Activated B cell treated with CpG ODN at 0.5 μM for 24 hours (primary cell): Measurements from ENCODE around the gene ATAD3A. TPM values are rescaled to one million over a fixed set of nuclear protein-coding genes. Genes with fewer than 3 reads are reported as not detected.
A peak's percentile ranks its signal among the peaks of the same experiment; 100 is the strongest.
"Not testable (repeated sequence)": the region's sequence is repeated elsewhere in the genome, so short reads cannot be mapped to it uniquely, and the experiment has no call there.

Experiments
- ATAC-seq: fragments of 200-7000 bp; cut with Tn5 transposase; one replicate; pipeline ENCODE4 v1.10.0; 2021; ENCODE audit warnings: low read depth, mild to moderate bottlenecking, moderate library complexity
- CTCF ChIA-PET: fragments of 350-600 bp; sonication (Branson Sonifier 250); formaldehyde crosslinking; loops from one replicate; lab custom pipeline; 2021; ENCODE audit warnings: antibody characterized with exemption; lab: Charles Lee
- POLR2A ChIA-PET: fragments of 350-600 bp; sonication (Branson Sonifier 250); formaldehyde crosslinking; loops from one replicate; lab custom pipeline; 2021; ENCODE audit warnings: antibody characterized with exemption; lab: Charles Lee
- DNase-seq: peaks from one replicate; pipeline ENCODE4 v3.0.0; 2022
- H3K27ac Mint-ChIP-seq: one replicate; pipeline ENCODE4 v1.8.0; 2020; ENCODE audit warnings: mixed read lengths
- H3K27me3 Mint-ChIP-seq: one replicate; pipeline ENCODE4 v1.8.0; 2021; ENCODE audit warnings: mixed read lengths
- H3K36me3 Mint-ChIP-seq: one replicate; pipeline ENCODE4 v1.8.0; 2021; ENCODE audit warnings: low read depth, mixed read lengths
- H3K4me1 Mint-ChIP-seq: one replicate; pipeline ENCODE4 v1.8.0; 2021; ENCODE audit warnings: mixed read lengths
- H3K4me3 Mint-ChIP-seq: one replicate; pipeline ENCODE4 v1.8.0; 2020; ENCODE audit warnings: mild to moderate bottlenecking, mixed read lengths
- H3K9me3 Mint-ChIP-seq: one replicate; pipeline ENCODE4 v1.8.0; 2020; ENCODE audit warnings: mixed read lengths
- CTCF ChIP-seq: fragments of 200-600 bp; IDR thresholded peaks from one replicate; pipeline ENCODE4 v1.8.0; 2022; ENCODE audit warnings: antibody characterized with exemption, mild to moderate bottlenecking
- intact Hi-C: fragments of 100-400 bp; cut with micrococcal nuclease; formaldehyde crosslinking; loops from one replicate; pipeline ENCODE4 v1.15.1; 2024
- total RNA-seq: library from RNA; stranded (reverse); gene quantifications from 2 replicates; pipeline ENCODE4 v1.2.3, GENCODE V29; 2022

Gene ATAD3A
- total RNA-seq, 1 donor from 2014 or later, result 32.4 TPM

GRCh38 chr1:1489861-1490260 is 22.1 kb upstream of the ATAD3A start:
- no peak for TF ChIP-seq CTCF
- ATAC-seq, result no peak

GRCh38 chr1:1490633-1491230 is 21.2 kb upstream of the ATAD3A start:
- TF ChIP-seq CTCF, result no peak
- Mint-ChIP-seq H3K9me3 (peaks cover 8% of the 10 kb centered on the region), H3K27ac (no peak overlapping the region), H3K4me3 (no peak overlapping the region), H3K27me3 (no peaks in the 10 kb centered on the region), H3K4me1 (no peaks in the 10 kb centered on the region), H3K36me3 (peaks cover 72% of the 10 kb centered on the region)
- DNase-seq (no peak), ATAC-seq (no peak)
- intact Hi-C loops, result no loop called here
- ChIA-PET CTCF (no interaction called here), POLR2A (no interaction called here)

More at GRCh38 chr1:1489861-1490260, 22.1 kb upstream of the ATAD3A start:
- Mint-ChIP-seq H3K9me3 (peaks cover 8% of the 10 kb centered on the region), H3K27me3 (no peaks in the 10 kb centered on the region), H3K36me3 (peaks cover 68% of the 10 kb centered on the region), H3K27ac (no peak overlapping the region), H3K4me3 (no peak overlapping the region), H3K4me1 (no peaks in the 10 kb centered on the region)
- ChIA-PET CTCF (no interaction called here), POLR2A (no interaction called here)
- DNase-seq, result no peak
- intact Hi-C loops, result no loop called here

GRCh38 chr1:1491601-1492000 is 20.4 kb upstream of the ATAD3A start:
- Mint-ChIP-seq H3K9me3 (peaks cover 8% of the 10 kb centered on the region), H3K27me3 (no peaks in the 10 kb centered on the region), H3K36me3 (peaks cover 71% of the 10 kb centered on the region), H3K4me1 (no peaks in the 10 kb centered on the region), H3K27ac (no peak overlapping the region), H3K4me3 (no peak overlapping the region)
- POLR2A ChIA-PET, result no interaction called here
- no peak for ATAC-seq
- no peak for TF ChIP-seq CTCF
- DNase-seq, result no peak
- intact Hi-C loops, result no loop called here
- CTCF ChIA-PET, result no interaction called here

GRCh38 chr1:1494311-1494710 is 17.7 kb upstream of the ATAD3A start:
- ATAC-seq, CTCF ChIA-PET, H3K4me1 Mint-ChIP-seq, intact Hi-C loops, DNase-seq, POLR2A ChIA-PET, H3K27me3 Mint-ChIP-seq, H3K9me3 Mint-ChIP-seq, H3K27ac Mint-ChIP-seq, H3K4me3 Mint-ChIP-seq: not testable (repeated sequence)
- H3K36me3 Mint-ChIP-seq, result peaks cover 52% of the 10 kb centered on the region

GRCh38 chr1:1495461-1495975 is 16.4 kb upstream of the ATAD3A start:
- H3K4me1 Mint-ChIP-seq, ATAC-seq, H3K27me3 Mint-ChIP-seq, DNase-seq, H3K4me3 Mint-ChIP-seq, POLR2A ChIA-PET, intact Hi-C loops, H3K9me3 Mint-ChIP-seq, H3K27ac Mint-ChIP-seq, CTCF ChIA-PET: not testable (repeated sequence)
- peaks cover 42% of the 10 kb centered on the region for H3K36me3 Mint-ChIP-seq

- ChIA-PET CTCF (interaction anchor here (1.0 to 1.6 kb wide), 3 partner anchors 63 to 157 kb away, joined by 3 to 5 read pairs (median 3); no protein-coding TSS in a partner anchor), POLR2A (interaction anchor here (0.7 to 1.8 kb wide), 7 partner anchors 76 to 563 kb away, joined by 3 to 9 read pairs (median 4); partner anchors contain the start of genes AURKAIP1, CCNL2 and MRPL20)
- H3K27me3 Mint-ChIP-seq, H3K9me3 Mint-ChIP-seq, H3K36me3 Mint-ChIP-seq: not testable (repeated sequence)
- H3K27ac Mint-ChIP-seq, result peak overlapping the region; percentile 92
- H3K4me1 Mint-ChIP-seq, result peaks cover 13% of the 10 kb centered on the region
- intact Hi-C loops, result loop anchor here (2.0 kb wide), 2 partner anchors 34 to 130 kb away; partner anchors contain the start of genes ATAD3B and AURKAIP1
- DNase-seq (peak; percentile 54), ATAC-seq (peak; percentile 66)
- peak overlapping the region; percentile 85 for H3K4me3 Mint-ChIP-seq
Measured at GRCh38 chr1:1504777-1505365, 7.1 kb upstream of the ATAD3A start.

- not testable (repeated sequence) for H3K27me3 Mint-ChIP-seq, DNase-seq, H3K36me3 Mint-ChIP-seq, H3K9me3 Mint-ChIP-seq
- ChIA-PET CTCF (interaction anchor here (0.6 to 1.6 kb wide), 2 partner anchors 63 to 521 kb away, joined by 3 to 5 read pairs; no protein-coding TSS in a partner anchor), POLR2A (interaction anchor here (0.7 to 1.8 kb wide), 4 partner anchors 76 to 472 kb away, joined by 3 to 9 read pairs (median 4); partner anchors contain the start of genes AURKAIP1 and CCNL2)
- Mint-ChIP-seq H3K27ac (peak overlapping the region; percentile 92), H3K4me3 (peak overlapping the region; percentile 85), H3K4me1 (peaks cover 13% of the 10 kb centered on the region)
- peak; percentile 83 for ATAC-seq
- intact Hi-C loops, result loop anchor here (2.0 kb wide), 2 partner anchors 35 to 131 kb away; partner anchors contain the start of genes ATAD3B and AURKAIP1
Measured at GRCh38 chr1:1505366-1505798, 6.6 kb upstream of the ATAD3A start.

- H3K9me3 Mint-ChIP-seq, ATAC-seq, DNase-seq, H3K27me3 Mint-ChIP-seq, H3K36me3 Mint-ChIP-seq: not testable (repeated sequence)
- Mint-ChIP-seq H3K4me3 (peak overlapping the region; percentile 85), H3K27ac (peak overlapping the region; percentile 92), H3K4me1 (peaks cover 13% of the 10 kb centered on the region)
- CTCF ChIA-PET, result interaction anchor here (0.6 kb wide), 1 partner anchor 521 kb away, joined by 3 read pairs; no protein-coding TSS in a partner anchor
- intact Hi-C loops, result loop anchor here (2.0 kb wide), 2 partner anchors 35 to 131 kb away; partner anchors contain the start of genes ATAD3B and AURKAIP1
- POLR2A ChIA-PET, result interaction anchor here (1.0 to 1.8 kb wide), 3 partner anchors 107 to 473 kb away, joined by 4 to 9 read pairs (median 5); partner anchors contain the start of genes AURKAIP1 and CCNL2
Measured at GRCh38 chr1:1505801-1506200, 6.2 kb upstream of the ATAD3A start.
